Measurements from ENCODE around the gene HSPA4L.
A peak's percentile ranks its signal among the peaks of the same experiment; 100 is the strongest.

Gene HSPA4L

DNA sequence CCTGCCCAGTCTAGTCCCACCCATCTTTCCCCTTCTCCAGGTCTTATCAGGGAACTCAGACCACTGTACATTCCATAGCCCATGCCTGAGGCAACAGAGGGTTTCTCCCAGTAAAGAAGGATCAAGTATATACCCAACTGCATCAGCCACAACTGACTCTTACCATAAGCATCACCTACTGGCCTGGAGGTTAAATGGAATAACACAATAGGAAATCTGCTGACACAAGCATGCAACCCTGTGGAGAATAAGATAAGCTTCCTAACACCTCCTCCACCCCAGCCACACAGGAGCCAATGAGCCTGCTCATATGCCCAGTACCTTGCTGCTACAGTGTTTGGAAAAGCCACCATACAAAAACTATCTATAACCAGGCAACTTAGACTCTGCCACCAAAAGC is 63.9 kb downstream of the HSPA4L start:
- H3K27me3 ChIP-seq (ENCODE audit: control insufficient read depth, insufficient read depth, low read length): no peaks in the 10 kb centered on the region
- H3K36me3 ChIP-seq (ENCODE audit: insufficient read depth, low read length): no peaks in the 10 kb centered on the region
- no peak overlapping the region for H3K4me3 ChIP-seq (ENCODE audit: low read length)
- no peak overlapping the region for H3K9ac ChIP-seq (ENCODE audit: low read depth, low read length)
- peaks cover 8% of the 10 kb centered on the region for H3K9me3 ChIP-seq (replicated peaks; ENCODE audit: low read length)
- H3K4me2 ChIP-seq (ENCODE audit: low read length): no peak overlapping the region
- no peaks in the 10 kb centered on the region for H3K4me1 ChIP-seq (ENCODE audit: control insufficient read depth, insufficient read depth, low read length)

DNA sequence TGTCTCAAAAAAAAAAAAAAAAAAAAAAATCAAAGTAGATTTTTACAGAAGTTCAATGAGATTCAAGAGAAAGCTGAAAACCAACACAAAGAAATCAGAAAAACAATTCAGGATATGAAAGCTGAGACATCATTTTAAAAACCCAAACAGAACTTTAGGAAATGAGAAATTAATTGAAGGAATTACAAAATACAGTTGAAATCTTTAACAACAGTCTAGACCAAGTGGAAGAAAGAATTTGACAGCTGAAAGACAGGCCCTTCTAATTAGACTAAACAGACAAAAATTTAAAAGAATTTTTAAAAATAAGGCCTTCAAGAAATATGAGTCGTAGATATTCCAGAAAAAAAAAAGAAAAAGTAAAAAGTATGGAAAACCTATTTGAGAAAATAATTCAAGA is 64.6 kb downstream of the HSPA4L start:
- no peaks in the 10 kb centered on the region for H3K4me1 ChIP-seq (ENCODE audit: control insufficient read depth, insufficient read depth, low read length)

DNA sequence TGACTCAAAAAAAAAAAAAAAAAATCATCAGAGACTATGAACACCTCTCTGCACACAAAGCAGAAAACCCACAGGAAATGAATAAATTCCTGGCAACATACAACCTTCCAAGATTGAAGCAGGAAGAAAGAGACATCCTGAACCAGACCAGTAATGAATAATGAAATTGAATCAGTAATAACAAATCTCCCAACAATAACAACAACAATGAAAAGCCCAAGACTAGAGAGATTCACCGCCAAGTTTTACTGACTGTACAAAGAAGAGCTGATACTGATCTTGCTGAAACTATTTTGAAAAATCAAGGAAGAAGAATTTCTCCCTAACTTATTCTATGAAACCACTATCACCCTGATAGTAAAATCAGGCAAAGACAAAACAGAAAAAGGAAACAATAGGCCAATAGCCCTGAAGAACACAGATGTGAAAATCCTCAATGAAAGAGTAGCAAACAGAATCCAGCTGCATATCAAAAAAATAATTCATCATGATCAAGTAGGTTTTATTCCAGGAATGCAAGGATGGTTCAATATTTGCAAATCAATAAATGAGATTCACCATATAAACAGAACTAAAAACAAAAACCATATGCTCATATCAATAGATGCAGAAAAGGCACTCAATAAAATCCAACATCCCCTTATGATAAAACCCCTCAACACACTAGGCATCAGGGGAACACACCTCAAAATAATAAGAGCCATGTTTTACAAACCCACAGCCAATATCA is 67.5 kb downstream of the HSPA4L start:
- Histone ChIP-seq H3K4me3 (ENCODE audit: low read length) (no peak overlapping the region), H3K27me3 (ENCODE audit: control insufficient read depth, insufficient read depth, low read length) (no peaks in the 10 kb centered on the region), H3K4me1 (ENCODE audit: control insufficient read depth, insufficient read depth, low read length) (no peaks in the 10 kb centered on the region), H3K9ac (ENCODE audit: low read depth, low read length) (no peak overlapping the region), H3K9me3 (replicated peaks; ENCODE audit: low read length) (peaks cover 8% of the 10 kb centered on the region), H3K4me2 (ENCODE audit: low read length) (no peak overlapping the region), H3K36me3 (ENCODE audit: insufficient read depth, low read length) (no peaks in the 10 kb centered on the region)

More for the DNA sequence above, 64.6 kb downstream of the HSPA4L start:
- H3K4me2 ChIP-seq (ENCODE audit: low read length): no peak overlapping the region
- H3K36me3 ChIP-seq (ENCODE audit: insufficient read depth, low read length): no peaks in the 10 kb centered on the region
- H3K27me3 ChIP-seq (ENCODE audit: control insufficient read depth, insufficient read depth, low read length): no peaks in the 10 kb centered on the region
- H3K9me3 ChIP-seq (replicated peaks; ENCODE audit: low read length): peaks cover 8% of the 10 kb centered on the region
- H3K4me3 ChIP-seq (ENCODE audit: low read length): no peak overlapping the region
- H3K9ac ChIP-seq (ENCODE audit: low read depth, low read length): no peak overlapping the region

DNA sequence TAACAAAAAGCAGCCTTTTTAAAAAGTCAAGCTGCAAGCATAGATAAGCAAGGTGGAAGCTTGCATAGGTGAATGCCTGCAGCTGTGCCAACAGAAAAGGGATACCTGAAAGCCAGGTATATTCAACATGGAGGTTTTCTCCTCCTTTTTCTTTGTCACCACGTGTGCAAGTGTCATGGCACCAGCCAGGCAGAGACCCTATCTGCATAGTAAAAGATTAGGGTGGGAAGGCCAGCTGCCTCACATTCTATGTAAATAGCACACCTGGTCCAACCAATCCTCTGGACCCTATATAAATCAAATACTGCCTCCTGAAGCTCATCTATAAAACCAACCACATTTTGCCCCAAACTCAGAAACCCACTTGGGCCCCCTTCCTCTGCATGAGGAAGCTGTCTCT is 70.5 kb downstream of the HSPA4L start:
- peaks cover 8% of the 10 kb centered on the region for H3K9me3 ChIP-seq (replicated peaks; ENCODE audit: low read length)
- H3K4me3 ChIP-seq (ENCODE audit: low read length): no peak overlapping the region
- peaks cover 11% of the 10 kb centered on the region for H3K4me1 ChIP-seq (ENCODE audit: control insufficient read depth, insufficient read depth, low read length)
- no peaks in the 10 kb centered on the region for H3K36me3 ChIP-seq (ENCODE audit: insufficient read depth, low read length)
- no peak overlapping the region for H3K4me2 ChIP-seq (ENCODE audit: low read length)
- no peaks in the 10 kb centered on the region for H3K27me3 ChIP-seq (ENCODE audit: control insufficient read depth, insufficient read depth, low read length)
- H3K9ac ChIP-seq (ENCODE audit: low read depth, low read length): no peak overlapping the region

DNA sequence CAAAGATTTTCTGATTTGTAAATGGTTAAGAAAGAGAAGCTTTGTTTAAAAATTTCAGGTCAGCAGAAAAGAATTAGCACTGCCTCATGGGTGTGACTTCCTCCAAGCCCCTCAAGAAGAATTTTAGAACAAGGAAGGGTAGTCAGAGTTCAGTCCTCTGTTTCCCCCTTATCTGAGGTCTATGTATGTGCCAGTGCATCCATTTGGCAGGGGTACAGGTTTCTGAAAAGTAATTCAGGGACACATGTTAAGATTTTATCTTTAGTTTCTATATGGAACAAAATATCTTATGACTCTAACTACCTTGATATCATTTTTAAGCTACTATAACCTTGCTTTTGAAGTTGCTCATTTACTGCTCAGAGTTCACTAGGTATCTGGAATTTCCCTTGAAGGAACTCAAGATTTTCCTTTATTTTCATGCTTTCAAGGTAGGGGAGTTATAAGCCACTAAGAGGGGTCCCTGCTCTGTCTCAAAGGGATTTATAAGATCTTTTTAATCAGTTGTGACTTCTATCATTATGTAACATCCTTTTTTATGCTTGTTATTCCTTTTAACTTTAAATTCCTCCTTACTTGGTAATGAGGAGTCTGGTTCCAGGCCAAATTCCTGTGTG is 74.2 kb downstream of the HSPA4L start:
- Histone ChIP-seq H3K36me3 (ENCODE audit: insufficient read depth, low read length) (no peaks in the 10 kb centered on the region), H3K9ac (ENCODE audit: low read depth, low read length) (no peak overlapping the region), H3K4me2 (ENCODE audit: low read length) (no peak overlapping the region), H3K4me1 (ENCODE audit: control insufficient read depth, insufficient read depth, low read length) (peaks cover 11% of the 10 kb centered on the region), H3K4me3 (ENCODE audit: low read length) (no peak overlapping the region), H3K27me3 (ENCODE audit: control insufficient read depth, insufficient read depth, low read length) (no peaks in the 10 kb centered on the region), H3K9me3 (replicated peaks; ENCODE audit: low read length) (no peaks in the 10 kb centered on the region)

DNA sequence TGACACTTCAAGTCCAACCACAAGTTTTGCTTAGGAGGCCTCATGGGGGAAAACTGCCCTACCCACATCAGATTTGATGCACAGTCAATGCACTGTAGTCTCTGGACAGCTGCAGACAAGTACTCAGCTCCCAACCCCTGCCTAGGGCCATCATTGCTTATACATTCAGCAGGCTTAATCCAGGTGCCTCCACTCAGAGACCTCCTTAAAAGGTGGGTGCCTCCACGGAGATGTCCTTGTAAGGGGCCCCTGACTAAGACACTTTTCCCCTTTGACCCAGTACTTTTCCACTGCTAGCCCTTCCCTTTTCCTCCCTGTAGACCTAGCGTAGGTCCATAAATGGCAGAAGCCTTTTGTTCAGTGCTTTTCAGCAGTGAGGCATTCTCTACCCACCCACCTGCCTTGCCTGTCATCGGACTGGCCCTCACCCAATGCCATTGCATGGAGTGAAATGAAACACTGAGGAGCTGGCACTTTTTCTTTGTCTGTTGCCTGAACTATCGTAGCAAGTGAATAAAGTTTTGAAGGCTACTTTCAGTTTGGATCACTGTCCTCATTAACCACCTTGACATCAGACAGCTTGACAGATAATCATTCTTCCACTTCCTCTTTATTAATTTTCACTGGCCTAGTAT is 74.8 kb downstream of the HSPA4L start:
- no peaks in the 10 kb centered on the region for H3K9me3 ChIP-seq (replicated peaks; ENCODE audit: low read length)
- H3K27me3 ChIP-seq (ENCODE audit: control insufficient read depth, insufficient read depth, low read length): no peaks in the 10 kb centered on the region
- H3K9ac ChIP-seq (ENCODE audit: low read depth, low read length): no peak overlapping the region
- no peaks in the 10 kb centered on the region for H3K36me3 ChIP-seq (ENCODE audit: insufficient read depth, low read length)
- H3K4me3 ChIP-seq (ENCODE audit: low read length): no peak overlapping the region
- H3K4me1 ChIP-seq (ENCODE audit: control insufficient read depth, insufficient read depth, low read length): peaks cover 11% of the 10 kb centered on the region
- peak overlapping the region; percentile 33 for H3K4me2 ChIP-seq (ENCODE audit: low read length)

DNA sequence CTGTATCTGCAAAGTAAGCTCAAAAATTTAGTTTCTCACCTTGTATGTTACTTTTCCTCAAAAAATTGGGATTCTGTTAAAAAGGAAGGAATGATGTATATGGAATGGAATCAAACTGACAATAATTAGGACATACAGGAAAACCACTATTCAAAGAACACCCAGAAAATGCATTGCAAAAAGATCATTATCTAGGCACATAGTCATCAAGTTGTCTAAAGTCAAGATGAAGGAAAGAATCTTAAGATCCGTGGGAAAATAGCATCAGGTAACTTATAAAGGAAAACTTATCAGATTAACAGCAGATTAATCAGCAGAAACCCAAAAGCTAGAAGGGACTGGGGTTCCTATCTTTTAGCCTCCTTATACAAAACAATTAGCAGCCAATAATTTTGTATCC is 75.5 kb downstream of the HSPA4L start:
- no peak overlapping the region for H3K4me3 ChIP-seq (ENCODE audit: low read length)
- no peaks in the 10 kb centered on the region for H3K9me3 ChIP-seq (replicated peaks; ENCODE audit: low read length)
- no peak overlapping the region for H3K4me2 ChIP-seq (ENCODE audit: low read length)
- H3K9ac ChIP-seq (ENCODE audit: low read depth, low read length): no peak overlapping the region
- peaks cover 11% of the 10 kb centered on the region for H3K4me1 ChIP-seq (ENCODE audit: control insufficient read depth, insufficient read depth, low read length)
- no peaks in the 10 kb centered on the region for H3K27me3 ChIP-seq (ENCODE audit: control insufficient read depth, insufficient read depth, low read length)
- H3K36me3 ChIP-seq (ENCODE audit: insufficient read depth, low read length): no peaks in the 10 kb centered on the region

DNA sequence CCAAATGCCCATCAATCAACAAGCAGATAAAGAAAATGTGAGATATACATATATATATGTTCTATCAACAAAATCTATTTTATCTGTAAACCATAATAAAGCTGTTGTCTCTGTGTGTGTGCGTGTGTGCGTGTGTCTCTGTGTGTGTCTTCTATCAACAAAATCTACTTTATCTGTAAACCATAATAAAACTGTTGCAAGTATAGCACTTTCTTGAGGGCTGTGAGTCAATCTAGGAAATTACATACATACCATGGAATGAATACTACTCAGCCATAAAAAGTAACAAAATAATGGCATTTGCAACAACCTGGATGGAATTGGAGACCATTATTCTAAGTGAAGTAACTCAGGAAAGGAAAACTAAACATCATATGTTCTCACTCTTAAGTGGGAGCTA is 86.1 kb downstream of the HSPA4L start:
- Histone ChIP-seq H3K4me1 (ENCODE audit: control insufficient read depth, insufficient read depth, low read length) (no peaks in the 10 kb centered on the region), H3K9ac (ENCODE audit: low read depth, low read length) (no peak overlapping the region), H3K27me3 (ENCODE audit: control insufficient read depth, insufficient read depth, low read length) (no peaks in the 10 kb centered on the region), H3K4me3 (ENCODE audit: low read length) (no peak overlapping the region), H3K36me3 (ENCODE audit: insufficient read depth, low read length) (no peaks in the 10 kb centered on the region), H3K9me3 (replicated peaks; ENCODE audit: low read length) (no peaks in the 10 kb centered on the region), H3K4me2 (ENCODE audit: low read length) (no peak overlapping the region)

DNA sequence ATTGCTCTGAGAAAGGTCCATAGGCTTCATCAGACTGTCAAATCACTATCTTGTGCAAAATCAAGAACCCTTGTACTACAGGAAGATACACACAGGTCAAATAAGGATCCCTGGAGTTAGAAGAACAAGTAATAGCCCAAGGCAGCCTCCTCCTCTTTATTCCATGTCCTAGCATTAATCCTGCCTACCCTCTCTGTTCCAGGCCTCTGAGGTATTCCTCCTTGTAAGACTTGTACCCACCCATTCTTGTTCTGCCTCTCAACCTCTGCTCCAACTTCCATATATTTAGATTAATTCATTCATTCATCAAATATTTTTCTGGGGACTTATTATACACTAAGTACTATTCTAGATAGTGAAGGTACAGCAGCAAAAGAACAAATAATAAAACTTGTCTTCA is 88.2 kb downstream of the HSPA4L start:
- Histone ChIP-seq H3K9ac (ENCODE audit: low read depth, low read length) (no peak overlapping the region), H3K9me3 (replicated peaks; ENCODE audit: low read length) (no peaks in the 10 kb centered on the region), H3K4me2 (ENCODE audit: low read length) (no peak overlapping the region), H3K36me3 (ENCODE audit: insufficient read depth, low read length) (no peaks in the 10 kb centered on the region), H3K4me3 (ENCODE audit: low read length) (no peak overlapping the region), H3K4me1 (ENCODE audit: control insufficient read depth, insufficient read depth, low read length) (no peaks in the 10 kb centered on the region), H3K27me3 (ENCODE audit: control insufficient read depth, insufficient read depth, low read length) (no peaks in the 10 kb centered on the region)

DNA sequence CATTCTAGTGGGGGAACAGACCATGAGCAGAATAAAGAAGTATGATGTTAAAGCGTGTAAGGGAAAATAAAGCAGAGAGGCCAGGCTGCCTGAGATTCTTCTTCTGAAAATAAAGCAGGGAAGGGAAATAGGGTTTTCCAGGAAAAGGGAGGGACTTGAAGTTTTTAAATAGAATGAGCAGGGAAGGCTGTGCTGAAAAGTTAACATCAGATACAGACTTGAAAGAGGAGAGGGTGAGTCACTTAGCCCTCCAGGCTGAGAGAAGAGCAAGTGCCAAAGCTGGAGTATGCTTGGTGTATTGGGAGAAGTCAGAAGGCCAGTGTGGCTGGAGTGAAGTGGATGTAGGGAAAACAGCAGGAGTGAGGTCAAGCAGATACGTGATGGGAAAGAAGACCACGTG is 88.6 kb downstream of the HSPA4L start:
- no peak overlapping the region for H3K4me3 ChIP-seq (ENCODE audit: low read length)
- no peaks in the 10 kb centered on the region for H3K27me3 ChIP-seq (ENCODE audit: control insufficient read depth, insufficient read depth, low read length)
- no peaks in the 10 kb centered on the region for H3K36me3 ChIP-seq (ENCODE audit: insufficient read depth, low read length)
- no peak overlapping the region for H3K9ac ChIP-seq (ENCODE audit: low read depth, low read length)
- no peak overlapping the region for H3K4me2 ChIP-seq (ENCODE audit: low read length)
- H3K9me3 ChIP-seq (replicated peaks; ENCODE audit: low read length): no peaks in the 10 kb centered on the region
- no peaks in the 10 kb centered on the region for H3K4me1 ChIP-seq (ENCODE audit: control insufficient read depth, insufficient read depth, low read length)

DNA sequence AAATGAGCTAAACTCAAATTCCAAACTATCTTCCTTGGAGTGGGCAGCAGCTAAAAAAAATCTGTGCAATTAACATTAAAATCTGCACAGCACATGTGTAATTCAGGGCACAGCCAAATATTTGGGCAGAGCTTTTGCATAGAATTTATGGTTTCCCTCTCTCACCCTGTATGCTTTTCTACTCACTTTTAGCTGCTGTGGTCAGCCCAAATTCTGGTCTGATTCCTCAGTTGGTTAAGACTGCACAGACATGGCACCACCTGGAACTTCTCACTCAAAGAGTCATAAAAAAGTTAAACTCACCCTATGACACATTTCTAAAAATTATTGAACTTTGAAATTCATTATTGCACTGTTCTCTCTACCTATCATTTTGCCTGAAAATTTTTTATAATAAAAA is 93.7 kb downstream of the HSPA4L start:
- Histone ChIP-seq H3K9ac (ENCODE audit: low read depth, low read length) (no peak overlapping the region), H3K36me3 (ENCODE audit: insufficient read depth, low read length) (no peaks in the 10 kb centered on the region), H3K4me2 (ENCODE audit: low read length) (no peak overlapping the region), H3K27me3 (ENCODE audit: control insufficient read depth, insufficient read depth, low read length) (no peaks in the 10 kb centered on the region), H3K4me1 (ENCODE audit: control insufficient read depth, insufficient read depth, low read length) (peaks cover 2% of the 10 kb centered on the region), H3K9me3 (replicated peaks; ENCODE audit: low read length) (no peaks in the 10 kb centered on the region), H3K4me3 (ENCODE audit: low read length) (no peak overlapping the region)
